RPMI8226 (cell line): ENCODE data around the gene TPH1.
"Not testable (repeated sequence)": the region's sequence is repeated elsewhere in the genome, so short reads cannot be mapped to it uniquely, and the experiment has no call there.

Experiments
- DNase-seq: peaks from one replicate; pipeline ENCODE4 v3.0.0-alpha.2; 2015

The TPH1 gene

DNA sequence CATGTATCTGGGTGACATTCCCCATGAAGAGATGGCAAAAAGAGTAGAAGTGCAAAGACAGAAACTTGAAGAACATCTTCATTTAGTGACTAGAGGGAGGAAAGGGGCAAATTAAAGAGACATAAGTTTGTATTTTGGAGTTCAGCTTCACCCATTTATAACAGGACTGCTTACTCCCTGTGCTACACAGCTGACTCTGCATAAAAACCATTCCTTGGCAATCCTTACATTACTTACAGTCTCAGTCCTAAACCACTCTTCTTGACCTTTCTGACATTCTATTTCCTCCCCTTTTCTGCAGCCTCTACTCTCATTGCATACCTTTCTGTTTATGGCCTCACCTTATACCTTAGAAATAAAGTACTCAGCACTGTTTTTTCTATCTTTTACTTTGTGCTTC is 26.4 kb downstream of the TPH1 start:
- no peak for DNase-seq

DNA sequence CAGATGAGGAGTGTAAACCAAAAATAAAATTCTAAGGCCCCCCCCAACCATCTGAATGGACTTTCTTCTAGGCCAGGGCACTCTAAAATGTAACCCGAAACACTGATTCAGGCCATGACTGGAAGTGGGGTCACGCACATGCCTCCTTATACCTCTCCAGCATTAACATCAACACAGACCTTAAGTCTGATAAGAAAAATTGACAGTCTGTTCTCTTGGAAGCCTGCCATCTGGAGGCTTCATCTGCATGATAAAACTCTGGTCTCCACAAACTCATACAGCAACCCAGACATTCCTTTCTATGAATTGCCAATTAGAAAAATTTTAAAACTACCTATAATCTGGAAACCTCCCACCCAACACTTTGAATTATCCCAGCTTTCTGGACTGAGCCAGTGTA is 29.3 kb downstream of the TPH1 start:
- no peak for DNase-seq

DNA sequence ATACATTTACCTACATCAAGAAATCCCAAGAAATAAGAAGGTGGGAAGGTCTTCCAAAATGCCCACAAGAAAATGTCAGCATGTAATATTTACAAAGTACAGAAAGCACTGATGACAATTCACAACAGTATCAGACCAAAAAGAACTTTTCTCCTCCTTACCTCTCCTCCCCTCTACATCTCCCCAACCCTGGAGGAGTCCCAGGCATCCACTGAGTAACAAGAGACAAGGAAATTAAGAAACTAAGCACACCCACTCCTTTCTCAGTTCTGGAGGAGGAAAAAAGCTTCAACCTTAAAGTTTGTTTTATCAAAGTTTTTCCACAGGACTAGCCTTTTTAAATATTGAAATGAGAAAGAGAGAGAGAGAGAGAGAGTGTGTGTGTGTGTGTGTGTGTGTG is 31.2 kb downstream of the TPH1 start:
- DNase-seq: no peak

DNA sequence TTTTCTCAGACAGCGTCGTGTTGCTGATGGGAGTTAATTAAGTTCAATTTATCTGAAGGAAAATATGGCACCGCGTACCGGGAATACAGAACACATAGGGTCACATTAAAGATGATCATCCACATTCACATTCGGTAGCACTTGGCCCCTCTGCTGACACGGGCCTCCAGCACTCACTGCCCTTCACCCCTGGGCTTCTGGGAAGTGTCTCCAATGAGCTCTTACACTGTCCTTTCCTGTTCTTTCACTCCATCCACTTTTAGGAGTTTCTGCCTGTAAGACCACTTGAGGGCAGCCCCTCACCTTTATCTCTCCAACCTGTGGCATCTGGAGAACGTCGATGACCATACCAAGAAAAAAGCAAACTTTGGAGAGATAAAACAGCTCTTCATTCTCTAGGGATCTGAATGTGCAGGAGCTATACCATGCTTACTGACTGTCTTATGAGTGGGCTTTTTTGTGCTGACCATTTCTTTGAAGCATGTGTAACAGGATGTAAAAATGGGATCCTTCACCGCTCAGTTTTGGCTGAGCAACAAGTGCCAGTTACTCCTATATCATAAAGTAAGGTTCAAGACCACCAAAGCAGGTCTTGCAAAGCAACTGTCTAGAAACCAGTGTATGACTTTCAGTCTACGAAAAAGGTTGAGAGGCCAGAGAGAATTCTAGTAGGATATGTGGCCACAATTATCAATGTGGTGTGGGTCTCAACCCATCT is 32.1 kb downstream of the TPH1 start:
- no peak for DNase-seq

DNA sequence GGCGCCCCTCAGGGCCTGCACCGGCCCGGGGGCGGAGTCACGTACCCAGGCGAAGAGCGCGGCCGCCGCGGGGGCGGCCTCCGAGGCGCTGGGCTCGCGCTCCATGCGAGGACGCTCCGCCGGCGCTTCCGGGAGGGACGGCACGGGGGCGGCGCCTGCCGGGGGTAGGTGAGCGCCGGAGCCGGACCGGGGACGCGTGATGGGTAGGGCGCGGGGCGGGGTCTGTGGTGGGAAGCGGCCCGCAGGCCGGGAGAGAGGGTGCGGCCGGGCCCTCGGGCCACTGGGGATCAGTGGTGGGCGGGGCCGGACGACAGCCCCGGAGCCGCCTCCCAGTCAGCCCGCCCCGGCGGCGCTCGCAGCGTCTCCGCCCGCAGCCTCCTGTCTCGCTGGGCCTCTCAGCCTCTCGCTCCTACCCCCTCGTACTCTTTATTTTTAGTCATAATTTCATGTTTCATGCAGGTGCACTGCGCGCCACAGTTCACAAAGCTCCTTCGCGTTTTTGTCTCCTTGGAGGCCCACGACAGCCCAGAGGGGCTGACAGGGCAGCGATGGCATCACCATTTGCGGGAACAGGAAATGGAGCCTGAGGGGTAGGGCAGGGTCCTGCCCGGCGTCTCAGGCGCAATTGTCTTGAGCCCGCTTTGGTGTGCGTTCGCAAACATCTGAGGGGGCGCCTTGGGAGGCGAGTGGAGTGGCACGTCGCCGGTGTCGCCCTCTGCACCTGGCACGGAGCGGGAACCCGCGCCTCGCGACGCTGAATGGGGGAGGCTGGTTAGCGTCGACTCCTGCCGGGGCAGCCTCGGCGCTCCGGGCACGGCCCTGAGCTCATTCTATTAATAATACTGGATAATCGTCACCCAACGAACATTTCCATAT is 32.9 kb downstream of the TPH1 start, which contains the start of gene SERGEF:
Gene SERGEF (minus strand): TSS at position 142 of the 876 bp plus-strand sequence. CDS start 37 bp downstream, at position 105.
- peak; percentile 91 for DNase-seq

DNA sequence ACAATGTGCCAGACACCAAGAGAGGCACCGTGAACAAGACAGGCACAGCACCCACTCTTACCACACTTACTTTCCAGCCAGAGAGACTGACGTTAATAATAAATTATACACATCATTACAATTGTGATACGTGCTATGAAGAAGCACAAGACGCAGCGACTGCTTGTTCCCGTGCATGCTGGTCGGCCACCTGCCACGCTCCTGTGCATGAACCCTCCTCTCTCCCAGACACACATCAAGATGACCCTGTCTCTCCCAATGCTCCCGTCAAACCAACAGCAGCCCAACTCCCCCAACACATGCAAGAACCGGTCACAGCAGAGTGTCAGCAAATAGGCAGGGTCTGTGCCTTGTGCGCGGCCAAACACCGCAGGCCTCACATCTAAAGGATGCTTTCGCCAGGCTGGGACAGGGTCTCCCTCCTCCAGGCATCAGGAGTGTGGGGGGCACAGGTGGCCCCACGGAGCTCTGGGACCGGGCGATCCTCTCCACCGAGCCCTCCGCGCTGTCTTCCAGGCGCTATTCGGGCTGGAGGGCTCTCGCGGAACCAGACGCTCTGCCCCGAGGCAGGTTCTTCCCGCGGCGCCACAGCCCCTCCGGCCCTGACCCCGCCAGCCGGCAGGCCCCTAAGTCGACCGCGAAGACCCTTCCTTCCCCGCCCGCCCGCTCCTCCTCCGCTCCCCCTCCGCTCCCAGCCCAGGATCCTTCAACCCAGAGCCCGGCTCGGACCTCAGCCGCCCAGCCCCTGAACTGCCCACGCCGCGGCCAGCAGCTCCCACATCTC is 33.8 kb downstream of the TPH1 start:
- DNase-seq: peak; percentile 9

DNA sequence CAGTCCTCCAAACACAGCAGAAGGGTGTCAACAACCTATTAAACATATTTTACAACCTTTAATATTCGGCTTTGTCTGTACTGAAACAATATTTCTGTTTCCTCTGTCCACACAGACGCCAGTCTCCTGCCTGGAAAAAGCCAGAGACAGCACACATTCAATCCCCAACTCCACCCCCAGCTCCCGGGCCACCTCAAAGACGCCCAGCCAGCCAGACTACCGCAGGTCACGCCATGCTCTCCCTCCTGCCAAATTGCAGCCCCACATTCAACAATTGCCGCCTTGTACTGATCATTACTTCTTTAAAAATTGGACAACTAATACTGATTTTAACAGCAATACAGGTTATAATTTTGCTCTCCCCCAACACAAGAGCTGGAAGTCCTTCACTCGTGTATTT is 34.4 kb downstream of the TPH1 start:
- DNase-seq: no peak

DNA sequence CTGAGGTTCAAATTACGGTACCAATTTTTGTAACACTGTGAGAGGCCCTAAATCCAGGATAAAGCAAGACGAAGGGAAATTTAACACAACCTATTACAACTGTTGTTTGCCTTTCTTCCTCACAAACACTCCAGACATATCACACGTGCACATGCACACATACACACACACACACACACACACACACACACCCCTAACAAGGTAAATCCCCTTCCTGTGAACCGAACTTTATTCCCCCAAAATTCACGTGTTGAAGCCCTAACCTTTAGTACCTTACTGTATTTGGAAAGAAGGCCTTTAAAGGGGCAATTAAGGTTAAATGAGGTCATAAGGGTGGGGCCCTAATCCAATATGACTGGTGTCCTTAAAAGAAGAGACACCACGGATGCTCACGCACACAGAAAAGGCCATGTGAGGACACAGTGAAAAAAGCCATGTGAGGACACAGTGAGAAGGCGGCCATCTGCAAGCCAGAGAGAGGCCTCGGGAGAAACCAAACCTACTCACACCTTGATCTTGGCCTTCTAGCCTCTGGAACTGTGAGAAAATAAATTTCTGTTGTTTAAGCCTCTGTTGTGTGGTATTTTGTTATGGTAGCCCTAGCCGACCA is 35.0 kb downstream of the TPH1 start:
- no peak for DNase-seq

DNA sequence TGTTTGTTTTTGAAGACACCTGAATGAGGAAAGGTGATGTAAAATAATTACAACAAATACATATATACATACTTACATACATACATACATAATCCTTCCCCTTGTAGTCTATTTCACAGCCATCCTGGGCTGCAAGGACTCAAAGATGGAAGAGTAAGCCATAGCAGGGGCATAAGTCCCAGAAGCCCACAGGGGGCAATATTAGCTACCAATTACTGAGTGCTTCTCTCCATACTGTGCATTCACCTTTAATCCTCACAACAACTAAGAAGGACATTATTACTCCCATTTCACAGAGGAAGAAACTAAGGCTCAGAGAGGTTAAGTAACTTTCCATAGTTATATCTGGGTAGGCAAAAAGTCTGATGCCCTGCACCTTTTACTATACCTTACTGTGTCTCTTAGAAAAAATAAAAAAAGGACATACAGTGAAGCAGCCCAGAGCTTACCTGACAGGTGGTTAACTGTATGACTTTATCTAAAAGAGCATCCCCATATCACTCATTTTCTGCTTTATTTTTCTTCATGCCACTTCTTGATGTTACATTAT is 35.9 kb downstream of the TPH1 start:
- DNase-seq: no peak

DNA sequence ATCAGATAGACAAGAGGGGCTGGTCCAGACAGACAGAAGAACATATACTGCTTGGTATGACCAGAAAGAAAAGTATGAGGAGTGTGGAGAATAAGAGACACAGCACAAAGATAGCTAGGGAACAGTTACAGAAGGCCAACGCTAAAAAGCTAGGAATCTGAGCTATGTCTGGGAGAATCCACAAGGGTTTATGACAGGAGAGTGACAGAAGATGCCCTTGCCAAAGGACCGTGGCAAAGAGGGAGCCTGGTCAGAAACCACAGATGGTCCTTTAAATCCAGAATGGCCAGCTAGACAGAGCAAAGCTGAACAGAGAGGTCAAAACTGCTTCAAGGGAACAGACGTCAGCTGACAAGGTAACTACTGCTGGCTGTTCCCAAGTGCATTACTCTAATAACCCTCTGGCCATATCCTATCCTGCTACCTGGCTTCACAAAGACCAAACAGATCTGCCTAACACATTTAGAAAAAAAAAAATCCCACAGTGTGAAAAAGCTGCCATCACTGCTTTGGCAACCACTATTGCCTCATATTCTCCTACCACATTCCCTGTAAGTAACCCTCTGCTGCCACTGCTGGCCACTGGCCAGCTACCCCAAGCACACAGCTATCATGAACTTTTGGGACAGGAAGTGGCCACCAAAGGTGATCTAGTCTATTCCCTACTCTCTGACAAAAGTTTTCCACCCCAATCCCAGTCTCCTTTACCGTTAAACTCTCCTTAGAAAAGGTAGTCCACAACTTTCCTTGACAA is 40.5 kb downstream of the TPH1 start:
- DNase-seq: no peak

DNA sequence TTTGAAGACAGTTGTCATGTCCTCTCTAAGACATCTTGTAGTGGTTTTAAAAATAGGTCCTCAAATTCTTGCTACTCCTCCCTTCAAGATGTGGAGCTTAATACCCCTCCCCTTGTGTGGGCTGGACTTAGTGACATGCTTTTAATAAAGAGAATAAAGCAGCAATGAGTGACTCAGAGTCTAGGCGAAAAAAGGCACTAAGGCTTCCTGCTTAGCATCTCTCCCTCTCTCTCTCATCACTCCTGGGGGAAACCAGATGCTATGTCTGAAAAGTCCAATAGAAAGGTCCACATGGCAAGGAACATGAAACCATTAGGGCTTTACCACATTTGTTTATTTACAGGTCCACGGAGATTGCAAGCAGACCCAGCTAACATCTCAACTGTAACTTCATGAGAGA is 44.9 kb downstream of the TPH1 start:
- no peak for DNase-seq

DNA sequence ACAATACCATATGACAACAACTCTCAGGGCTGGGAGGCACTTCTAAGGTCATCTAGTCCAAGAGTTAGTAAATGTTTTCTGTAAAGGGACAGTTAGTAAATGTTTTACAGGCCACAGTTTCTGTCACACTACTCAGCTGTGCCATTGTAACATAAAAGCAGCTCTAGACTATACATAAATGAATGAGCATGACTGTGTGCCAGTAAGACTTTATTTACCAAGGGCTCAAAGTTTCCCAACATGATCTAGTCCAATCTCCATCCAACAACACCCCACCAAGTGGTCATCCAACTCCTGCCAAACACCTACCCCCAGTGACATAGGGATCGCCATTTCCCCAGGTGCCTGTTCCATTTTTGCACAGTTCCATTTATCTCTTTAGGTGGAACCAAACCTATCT is 45.3 kb downstream of the TPH1 start:
- DNase-seq: no peak

DNA sequence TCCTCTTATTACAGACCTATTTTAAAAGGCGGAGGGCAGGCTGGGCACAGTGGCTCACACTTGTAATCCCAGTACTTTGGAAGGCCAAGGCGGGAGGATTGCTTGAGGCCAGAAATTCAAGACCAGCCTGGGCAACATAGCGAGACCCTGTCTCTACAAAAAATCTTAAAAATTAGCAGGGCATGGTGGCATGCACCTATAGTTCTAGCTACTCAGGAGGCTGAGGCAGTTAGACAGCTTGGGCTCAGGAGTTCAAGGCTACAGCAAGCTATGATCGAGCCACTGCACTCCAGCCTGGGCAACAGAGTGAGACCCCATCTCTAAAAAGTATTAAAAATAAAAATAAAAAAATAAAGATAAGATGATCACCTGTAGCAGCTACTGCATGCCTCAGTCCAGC is 45.9 kb downstream of the TPH1 start:
- not testable (repeated sequence) for DNase-seq
